Measurements from ENCODE around the gene OR6J1. TPM values are rescaled to one million over a fixed set of nuclear protein-coding genes. Genes with fewer than 3 reads are reported as not detected.
A peak's percentile ranks its signal among the peaks of the same experiment; 100 is the strongest.

Gene OR6J1
- total and polyA plus RNA-seq, 10 of the 15 experiments (the other 5 are each of a cell fraction or from before 2014, with no cell fraction given), result not detected

GRCh38 chr14:22589096-22589839 is 54.9 kb downstream of the OR6J1 start, which contains the start of gene DAD1:
DAD1 (minus strand) TSS chr14:22589224; CDS start chr14:22589157, 67 bp downstream.
- in situ Hi-C loops (cut with MboI), result no loop called here
- H3K4me1 ChIP-seq (ENCODE audit: control insufficient read depth, insufficient read depth, low read length), result peaks cover 20% of the 10 kb centered on the region
- intact Hi-C loops (cut with micrococcal nuclease; ENCODE audit: unreplicated experiment), result loop anchor here (5.0 kb wide), 3 partner anchors 63 to 178 kb away; partner anchors contain the start of gene OXA1L
- under 1% methylated on average over 44 of the region's 44 CpGs for WGBS (ENCODE audit: insufficient coverage, insufficient replicate concordance, low lambda C conversion rate, missing lambda C conversion rate)
- no peaks in the 10 kb centered on the region; a peak in 1 of 4 replicates for H3K27me3 ChIP-seq (replicated peaks in 1 of 2; ENCODE audit: control insufficient read depth in 2 of 2, insufficient read depth in 2 of 2, low read length in 1 of 2)
- ChIA-PET SMC1A (ENCODE audit: uncharacterized antibody, unreplicated experiment) (interaction anchor here (0.7 to 7.0 kb wide), 18 partner anchors 10 to 282 kb away, joined by 3 to 72 read pairs (median 4); partner anchors contain the start of genes ABHD4 and LRP10), RAD21 (ENCODE audit: unreplicated experiment) (interaction anchor here (0.6 to 4.6 kb wide), 19 partner anchors 10 to 1818 kb away, joined by 3 to 49 read pairs (median 4); partner anchors contain the start of genes ABHD4, OXA1L and RBM23), CTCF (interaction anchor here (0.6 to 6.4 kb wide), 22 partner anchors 10 to 488 kb away, joined by 3 to 58 read pairs (median 4); partner anchors contain the start of genes ABHD4 and OXA1L), POLR2A (interaction anchor here (0.7 to 8.1 kb wide), 10 partner anchors 10 to 506 kb away, joined by 3 to 91 read pairs (median 4); partner anchors contain the start of genes ABHD4, ACIN1, C14orf119 and LRP10)
- FAIRE-seq (peak; percentile 100), ATAC-seq (peak; percentile 93), DNase-seq (ENCODE audit: low read depth, low spot score) (peak; percentile 100)
- H3K9me3 ChIP-seq (replicated peaks; ENCODE audit: control insufficient read depth, insufficient read depth, low read length), result no peaks in the 10 kb centered on the region
- BruUV-seq (replicated peaks), result TSS peak; percentile 90
- peak within 1 kb of the TSS; percentile 91 for H3K4me2 ChIP-seq (ENCODE audit: control insufficient read depth, insufficient read depth)
- peak within 1 kb of the TSS; percentile 92 for H3K4me3 ChIP-seq
- H3K79me2 ChIP-seq (ENCODE audit: control insufficient read depth, insufficient read depth, low read length), result peaks cover 42% of the 10 kb centered on the region
- H3K36me3 ChIP-seq (ENCODE audit: control insufficient read depth in 2 of 2, insufficient read depth in 2 of 2, low read length in 1 of 2), result peaks cover 0 to 7% of the 10 kb centered on the region in 2 experiments; a peak in 1 of 4 replicates
- H3K27ac ChIP-seq (ENCODE audit: control insufficient read depth, insufficient read depth), result peak within 1 kb of the TSS; percentile 91
- H2AFZ ChIP-seq (ENCODE audit: control insufficient read depth, low read depth, low read length), result peak within 1 kb of the TSS; percentile 96
- peak within 1 kb of the TSS; percentile 96 for H3K9ac ChIP-seq (ENCODE audit: control insufficient read depth, insufficient read depth, low read length)
- H4K20me1 ChIP-seq (ENCODE audit: control insufficient read depth, insufficient read depth), result no peaks in the 10 kb centered on the region
- TF ChIP-seq HDAC6 (IDR thresholded peaks at IDR 0.05; ENCODE audit: unreplicated experiment) (no peak), MAX (IDR thresholded peaks at IDR 0.05; ENCODE audit: low read depth, low read length) (0 out of 2 replicates have a peak, but pooled peaks have one; percentile 10), ZBTB40 (IDR thresholded peaks at IDR 0.05; ENCODE audit: borderline replicate concordance) (peak; percentile 82), CTCF (IDR thresholded peaks at IDR 0.05 in 2 of 3, conservative IDR thresholded peaks at IDR 0.05 in 1 of 3; ENCODE audit: control insufficient read depth in 2 of 3, extremely low read depth in 1 of 3, insufficient read depth in 1 of 3, low read depth in 3 of 3, low read length in 3 of 3) (0 out of 6 replicates have a peak, but pooled peaks of 1 of the 3 experiments have one; percentile 13), ELK1 (IDR thresholded peaks at IDR 0.05; ENCODE audit: low read depth, low read length) (0 out of 2 replicates have a peak, but pooled peaks have one; percentile 24), YY1 (IDR thresholded peaks at IDR 0.05; ENCODE audit: low read depth, low read length) (peak; percentile 88), POLR2A (IDR thresholded peaks at IDR 0.05; ENCODE audit: low read depth, low read length) (peak; percentile 98), PML (IDR thresholded peaks at IDR 0.05; ENCODE audit: low read length) (peak; percentile 90), BACH1 (IDR thresholded peaks at IDR 0.05; ENCODE audit: borderline replicate concordance) (0 out of 2 replicates have a peak, but pooled peaks have one; percentile 41), SP1 (IDR thresholded peaks at IDR 0.05; ENCODE audit: low read depth, low read length) (no peak), MEF2A (IDR thresholded peaks at IDR 0.05; ENCODE audit: insufficient read depth, low read depth, low read length) (no peak), BCL11A (IDR thresholded peaks at IDR 0.05; ENCODE audit: low read depth, low read length) (0 out of 2 replicates have a peak, but pooled peaks have one; percentile 20), SIN3A (IDR thresholded peaks at IDR 0.05; ENCODE audit: low read depth, low read length) (peak; percentile 62), TAF1 (IDR thresholded peaks at IDR 0.05; ENCODE audit: borderline replicate concordance, low read depth, low read length) (peak; percentile 81)
